ENCODE results near the gene AGR2. TPM values are rescaled to one million over a fixed set of nuclear protein-coding genes. Genes with fewer than 3 reads are reported as not detected.

Gene AGR2
- total RNA-seq, 1 experiment from 2014 or later, result 0.93 TPM

DNA sequence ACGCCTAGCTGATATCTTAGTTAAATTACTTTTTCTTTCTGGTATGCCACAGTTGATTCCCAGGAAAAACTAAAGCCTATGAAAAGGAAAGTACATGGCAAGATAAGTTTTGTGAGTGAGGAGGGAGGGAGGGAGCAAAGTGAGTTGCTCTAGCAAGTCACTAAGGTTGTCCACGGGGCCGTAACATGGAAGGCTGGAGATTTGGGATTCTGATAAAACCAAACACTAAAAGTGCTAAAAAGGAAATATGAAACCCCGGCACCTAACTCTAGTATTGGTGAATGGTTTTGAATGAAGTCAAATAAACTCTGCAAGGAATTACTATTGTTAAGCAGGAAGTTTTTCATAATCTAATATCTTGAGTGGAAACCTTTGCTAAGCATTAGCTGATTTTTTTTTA, 1.7 kb downstream of the AGR2 start:
- Histone ChIP-seq H3K36me3 (ENCODE audit: control insufficient read depth in 1 of 2, insufficient read depth in 2 of 2, low read length in 2 of 2) (no peaks in the 10 kb centered on the region), H3K27ac (ENCODE audit: low read depth, low read length) (no peak overlapping the region), H3K9ac (ENCODE audit: low read length) (no peak overlapping the region), H3K79me2 (ENCODE audit: insufficient read depth, low read length) (no peaks in the 10 kb centered on the region), H3K4me3 (replicated peaks in 1 of 2; ENCODE audit: low read depth in 1 of 2, low read length in 2 of 2) (no peak overlapping the region), H3K9me2 (ENCODE audit: insufficient read depth) (no peaks in the 10 kb centered on the region), H2AFZ (ENCODE audit: low read depth, low read length, poor library complexity, severe bottlenecking) (no peak overlapping the region), H3K4me2 (ENCODE audit: low read length) (no peak overlapping the region), H3K9me3 (ENCODE audit: control insufficient read depth in 1 of 2, insufficient read depth in 1 of 2, low read depth in 1 of 2, low read length in 2 of 2) (no peaks in the 10 kb centered on the region), H4K20me1 (ENCODE audit: insufficient read depth) (no peaks in the 10 kb centered on the region), H3K27me3 (ENCODE audit: insufficient read depth, low read length) (no peaks in the 10 kb centered on the region), H3K4me1 (ENCODE audit: control insufficient read depth in 1 of 2, insufficient read depth in 2 of 2, low read length in 2 of 2) (no peaks in the 10 kb centered on the region)
- no peak for ATAC-seq
- ChIA-PET POLR2A (no interaction called here), RAD21 (ENCODE audit: low non-redundant PET in 1 of 2, low total read pairs in 2 of 2, uncharacterized antibody in 2 of 2, unreplicated experiment in 2 of 2) (no interaction called here), CTCF (interaction anchor here (0.8 kb wide), 1 partner anchor 115 kb away, joined by 3 read pairs; no protein-coding TSS in a partner anchor)
- TF ChIP-seq CEBPB (IDR thresholded peaks at IDR 0.05; ENCODE audit: low read depth) (no peak), SRF (IDR thresholded peaks at IDR 0.05; ENCODE audit: low read depth) (no peak), SP1 (IDR thresholded peaks at IDR 0.05; ENCODE audit: low read depth) (no peak), ZNF274 (IDR thresholded peaks at IDR 0.05; ENCODE audit: low read depth, low read length) (no peak), POLR2AphosphoS5 (IDR thresholded peaks at IDR 0.05; ENCODE audit: low read depth, low read length) (no peak), CBX3 (IDR thresholded peaks at IDR 0.05; ENCODE audit: low read depth) (no peak), YY1 (IDR thresholded peaks at IDR 0.05; ENCODE audit: extremely low read depth, insufficient replicate concordance, low read depth, low read length) (no peak), EZH2phosphoT487 (IDR thresholded peaks at IDR 0.05; ENCODE audit: borderline replicate concordance) (no peak), TCF7L2 (IDR thresholded peaks at IDR 0.05; ENCODE audit: borderline replicate concordance, extremely low read depth, insufficient read depth, insufficient read length) (no peak), SIN3A (IDR thresholded peaks at IDR 0.05; ENCODE audit: low read depth) (no peak), JUND (IDR thresholded peaks at IDR 0.05) (no peak), EGR1 (IDR thresholded peaks at IDR 0.05; ENCODE audit: low read depth) (no peak)
- TF ChIP-seq, protein P1, sequence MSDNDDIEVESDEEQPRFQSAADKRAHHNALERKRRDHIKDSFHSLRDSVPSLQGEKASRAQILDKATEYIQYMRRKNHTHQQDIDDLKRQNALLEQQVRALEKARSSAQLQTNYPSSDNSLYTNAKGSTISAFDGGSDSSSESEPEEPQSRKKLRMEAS (IDR thresholded peaks at IDR 0.05), result no peak
- TF ChIP-seq, protein P2, sequence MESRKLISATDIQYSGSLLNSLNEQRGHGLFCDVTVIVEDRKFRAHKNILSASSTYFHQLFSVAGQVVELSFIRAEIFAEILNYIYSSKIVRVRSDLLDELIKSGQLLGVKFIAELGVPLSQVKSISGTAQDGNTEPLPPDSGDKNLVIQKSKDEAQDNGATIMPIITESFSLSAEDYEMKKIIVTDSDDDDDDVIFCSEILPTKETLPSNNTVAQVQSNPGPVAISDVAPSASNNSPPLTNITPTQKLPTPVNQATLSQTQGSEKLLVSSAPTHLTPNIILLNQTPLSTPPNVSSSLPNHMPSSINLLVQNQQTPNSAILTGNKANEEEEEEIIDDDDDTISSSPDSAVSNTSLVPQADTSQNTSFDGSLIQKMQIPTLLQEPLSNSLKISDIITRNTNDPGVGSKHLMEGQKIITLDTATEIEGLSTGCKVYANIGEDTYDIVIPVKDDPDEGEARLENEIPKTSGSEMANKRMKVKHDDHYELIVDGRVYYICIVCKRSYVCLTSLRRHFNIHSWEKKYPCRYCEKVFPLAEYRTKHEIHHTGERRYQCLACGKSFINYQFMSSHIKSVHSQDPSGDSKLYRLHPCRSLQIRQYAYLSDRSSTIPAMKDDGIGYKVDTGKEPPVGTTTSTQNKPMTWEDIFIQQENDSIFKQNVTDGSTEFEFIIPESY (IDR thresholded peaks at IDR 0.05; ENCODE audit: extremely low read depth, insufficient replicate concordance, low read length), result no peak
- TF ChIP-seq, protein P3, sequence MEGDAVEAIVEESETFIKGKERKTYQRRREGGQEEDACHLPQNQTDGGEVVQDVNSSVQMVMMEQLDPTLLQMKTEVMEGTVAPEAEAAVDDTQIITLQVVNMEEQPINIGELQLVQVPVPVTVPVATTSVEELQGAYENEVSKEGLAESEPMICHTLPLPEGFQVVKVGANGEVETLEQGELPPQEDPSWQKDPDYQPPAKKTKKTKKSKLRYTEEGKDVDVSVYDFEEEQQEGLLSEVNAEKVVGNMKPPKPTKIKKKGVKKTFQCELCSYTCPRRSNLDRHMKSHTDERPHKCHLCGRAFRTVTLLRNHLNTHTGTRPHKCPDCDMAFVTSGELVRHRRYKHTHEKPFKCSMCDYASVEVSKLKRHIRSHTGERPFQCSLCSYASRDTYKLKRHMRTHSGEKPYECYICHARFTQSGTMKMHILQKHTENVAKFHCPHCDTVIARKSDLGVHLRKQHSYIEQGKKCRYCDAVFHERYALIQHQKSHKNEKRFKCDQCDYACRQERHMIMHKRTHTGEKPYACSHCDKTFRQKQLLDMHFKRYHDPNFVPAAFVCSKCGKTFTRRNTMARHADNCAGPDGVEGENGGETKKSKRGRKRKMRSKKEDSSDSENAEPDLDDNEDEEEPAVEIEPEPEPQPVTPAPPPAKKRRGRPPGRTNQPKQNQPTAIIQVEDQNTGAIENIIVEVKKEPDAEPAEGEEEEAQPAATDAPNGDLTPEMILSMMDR (IDR thresholded peaks at IDR 0.05 in 2 of 3, conservative IDR thresholded peaks at IDR 0.05 in 1 of 3; ENCODE audit: borderline replicate concordance in 1 of 3, insufficient read depth in 1 of 3, low read depth in 2 of 3, low read length in 2 of 3), result no peak
- TF ChIP-seq, protein P4, sequence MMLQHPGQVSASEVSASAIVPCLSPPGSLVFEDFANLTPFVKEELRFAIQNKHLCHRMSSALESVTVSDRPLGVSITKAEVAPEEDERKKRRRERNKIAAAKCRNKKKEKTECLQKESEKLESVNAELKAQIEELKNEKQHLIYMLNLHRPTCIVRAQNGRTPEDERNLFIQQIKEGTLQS (IDR thresholded peaks at IDR 0.05), result no peak
- DNase-seq (ENCODE audit: low read depth, low spot score), result no peak
- BruUV-seq (replicated peaks), result no TSS peak
- intact Hi-C loops (cut with micrococcal nuclease), result no loop called here
